COLO668 (cell line): ENCODE data around the gene RASAL2.

ENCODE experiments used
- DNase-seq: peaks from one replicate; lab custom pipeline; 2025; ENCODE audit not compliant: unreplicated experiment; lab: John Stamatoyannopoulos, UW

The RASAL2 gene

DNA sequence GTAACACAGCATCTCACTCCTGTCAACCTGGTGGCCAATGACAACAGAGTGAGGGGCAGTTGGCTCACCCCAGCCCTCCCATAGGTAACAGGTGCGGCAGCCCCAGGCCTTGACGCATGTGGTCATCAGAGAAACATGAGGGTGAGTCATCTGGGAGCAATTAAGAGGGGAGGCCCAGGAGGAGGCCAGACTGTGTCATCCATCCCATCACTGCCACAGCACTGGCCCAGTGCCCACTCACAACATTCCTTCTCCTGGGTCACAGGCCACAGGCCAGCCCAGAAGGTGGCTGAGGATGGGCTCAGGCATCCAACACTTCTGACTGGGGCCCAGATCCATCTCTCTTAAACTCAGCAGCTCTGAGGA is 436.1 kb downstream of the RASAL2 start:
- DNase-seq: peak; percentile 34

DNA sequence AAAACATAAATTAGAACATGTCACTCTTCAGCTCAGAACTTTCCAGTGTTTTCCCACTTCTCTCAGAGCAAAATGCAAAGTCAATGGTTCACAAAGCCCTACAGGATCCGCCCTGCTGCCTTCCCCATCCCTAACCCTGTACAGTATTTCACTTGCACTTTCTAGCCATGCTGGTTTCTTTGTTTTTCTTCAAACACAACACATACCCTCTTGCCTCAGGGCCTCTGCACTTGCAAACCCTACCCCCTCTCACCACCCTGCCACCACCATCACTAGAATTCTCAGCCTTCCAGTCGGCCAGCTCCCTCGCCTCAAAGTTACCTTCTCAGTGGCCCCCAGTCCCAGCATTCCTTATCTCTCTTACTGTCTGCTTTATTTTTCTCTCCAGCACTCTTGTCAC is 436.6 kb downstream of the RASAL2 start:
- DNase-seq: no peak

DNA sequence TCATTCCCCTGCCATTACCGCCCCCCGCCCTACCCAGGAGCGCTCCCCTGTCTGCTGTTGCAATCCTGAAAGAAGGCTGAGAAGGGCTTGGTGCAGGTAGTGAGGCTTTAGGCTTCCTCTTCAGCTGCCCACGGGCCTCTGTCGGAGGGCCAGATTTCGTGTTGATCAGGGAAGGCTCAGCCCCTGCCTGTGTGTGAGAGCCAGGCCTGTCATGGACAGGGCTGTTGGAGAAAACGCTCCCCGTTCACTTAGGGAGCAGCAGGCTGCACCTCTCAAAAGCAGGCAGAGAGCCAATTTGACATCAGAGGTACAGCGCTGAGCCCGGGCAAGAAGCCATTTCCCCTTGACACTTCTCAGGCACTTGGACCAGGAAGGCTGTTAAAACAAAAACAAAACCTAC is 438.0 kb downstream of the RASAL2 start:
- DNase-seq: no peak

DNA sequence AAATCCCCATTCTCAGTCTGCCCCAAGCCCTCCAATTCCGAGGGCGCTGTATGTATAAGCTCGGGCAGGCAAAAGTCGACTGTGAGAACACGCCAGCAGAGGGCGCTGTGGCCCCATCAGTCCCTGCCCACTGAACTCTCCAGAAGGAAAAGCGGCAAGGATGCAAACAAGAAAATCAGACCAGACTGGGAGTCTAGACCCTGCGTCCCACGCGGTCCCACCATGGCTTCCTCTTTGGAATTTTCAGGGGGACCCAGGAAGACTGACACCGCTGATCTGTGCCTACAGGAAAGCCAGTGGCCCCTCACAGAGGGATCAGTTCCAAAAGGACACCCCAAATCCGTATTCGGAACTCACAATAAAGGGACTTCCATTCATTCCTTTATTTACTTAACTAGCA is 438.5 kb downstream of the RASAL2 start:
- DNase-seq: peak; percentile 80

DNA sequence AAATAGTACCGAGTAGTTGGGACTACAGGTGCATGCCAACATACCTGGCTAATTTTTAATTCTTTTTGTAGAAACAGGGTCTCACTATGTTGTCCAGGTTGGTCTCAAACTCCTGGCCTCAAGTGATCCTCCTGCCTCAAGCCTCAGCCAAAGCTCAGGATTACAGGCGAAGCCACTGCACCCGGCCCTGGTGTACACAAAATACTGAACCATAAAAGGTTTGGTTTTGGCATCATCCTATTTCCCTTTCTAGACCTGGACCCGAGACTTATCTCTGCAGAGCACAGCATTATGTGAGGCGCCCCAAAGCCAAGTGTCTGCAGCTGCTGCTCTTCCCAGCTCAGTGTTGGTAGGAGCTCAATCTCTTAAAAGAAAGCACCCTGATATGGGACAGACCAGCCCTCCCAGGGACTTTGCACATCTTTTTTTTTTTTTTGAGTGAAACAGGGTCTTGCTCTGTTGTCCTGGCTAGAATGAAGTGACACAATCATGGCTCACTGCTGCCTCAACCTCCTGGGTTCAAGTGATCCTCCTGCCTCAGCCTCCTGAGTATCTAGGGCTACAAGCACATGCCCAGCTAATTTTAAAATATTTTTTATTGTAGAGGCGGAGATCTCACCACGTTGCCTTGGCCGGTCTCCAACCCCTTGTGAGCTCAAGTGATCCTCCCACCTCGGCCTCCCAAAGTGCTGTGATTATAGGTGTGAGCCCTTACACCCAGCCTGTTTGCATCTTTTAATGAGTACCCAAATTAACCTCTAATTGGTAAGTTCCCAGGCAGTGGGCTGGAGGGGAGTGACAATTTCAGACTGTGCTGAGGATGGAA is 439.4 kb downstream of the RASAL2 start:
- DNase-seq: no peak
